ENCODE results near the gene SNX2.
A peak's percentile ranks its signal among the peaks of the same experiment; 100 is the strongest.
"Not testable (repeated sequence)": the region's sequence is repeated elsewhere in the genome, so short reads cannot be mapped to it uniquely, and the experiment has no call there.

Gene SNX2, protein sequence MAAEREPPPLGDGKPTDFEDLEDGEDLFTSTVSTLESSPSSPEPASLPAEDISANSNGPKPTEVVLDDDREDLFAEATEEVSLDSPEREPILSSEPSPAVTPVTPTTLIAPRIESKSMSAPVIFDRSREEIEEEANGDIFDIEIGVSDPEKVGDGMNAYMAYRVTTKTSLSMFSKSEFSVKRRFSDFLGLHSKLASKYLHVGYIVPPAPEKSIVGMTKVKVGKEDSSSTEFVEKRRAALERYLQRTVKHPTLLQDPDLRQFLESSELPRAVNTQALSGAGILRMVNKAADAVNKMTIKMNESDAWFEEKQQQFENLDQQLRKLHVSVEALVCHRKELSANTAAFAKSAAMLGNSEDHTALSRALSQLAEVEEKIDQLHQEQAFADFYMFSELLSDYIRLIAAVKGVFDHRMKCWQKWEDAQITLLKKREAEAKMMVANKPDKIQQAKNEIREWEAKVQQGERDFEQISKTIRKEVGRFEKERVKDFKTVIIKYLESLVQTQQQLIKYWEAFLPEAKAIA

DNA sequence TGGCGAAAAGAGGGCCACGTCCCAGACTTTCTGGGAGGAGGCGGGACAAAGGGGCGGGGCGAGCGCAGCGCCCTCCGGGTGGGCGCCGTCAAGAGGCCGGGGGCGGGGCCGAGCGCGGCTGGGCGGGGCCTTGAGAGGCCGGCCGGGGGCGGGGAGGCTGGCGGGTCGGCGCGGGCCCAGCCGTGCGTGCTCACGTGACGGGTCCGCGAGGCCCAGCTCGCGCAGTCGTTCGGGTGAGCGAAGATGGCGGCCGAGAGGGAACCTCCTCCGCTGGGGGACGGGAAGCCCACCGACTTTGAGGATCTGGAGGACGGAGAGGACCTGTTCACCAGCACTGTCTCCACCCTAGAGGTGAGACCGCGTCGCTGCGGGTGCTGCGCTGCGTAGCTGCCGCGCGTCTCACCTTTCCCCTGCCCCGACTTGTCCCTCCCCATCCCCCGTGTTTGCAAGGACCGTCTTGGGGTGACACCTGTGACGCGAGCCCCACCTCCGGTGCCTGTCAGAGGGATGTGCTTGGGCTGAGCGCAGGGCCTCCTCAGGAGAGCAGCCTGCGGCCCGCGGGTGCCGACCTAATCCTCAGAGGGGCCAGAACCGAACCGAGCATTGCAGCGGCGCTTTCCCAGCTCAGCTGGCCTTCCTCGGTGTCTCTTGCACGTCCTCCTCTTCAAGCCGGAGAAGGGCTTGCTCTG, at the start of gene SNX2:
SNX2 (plus strand) TSS at position 220 of the 689 bp plus-strand sequence; CDS start at position 244, 24 bp downstream.
- DNase-seq (ENCODE audit: low read depth), result peak; percentile 80

DNA sequence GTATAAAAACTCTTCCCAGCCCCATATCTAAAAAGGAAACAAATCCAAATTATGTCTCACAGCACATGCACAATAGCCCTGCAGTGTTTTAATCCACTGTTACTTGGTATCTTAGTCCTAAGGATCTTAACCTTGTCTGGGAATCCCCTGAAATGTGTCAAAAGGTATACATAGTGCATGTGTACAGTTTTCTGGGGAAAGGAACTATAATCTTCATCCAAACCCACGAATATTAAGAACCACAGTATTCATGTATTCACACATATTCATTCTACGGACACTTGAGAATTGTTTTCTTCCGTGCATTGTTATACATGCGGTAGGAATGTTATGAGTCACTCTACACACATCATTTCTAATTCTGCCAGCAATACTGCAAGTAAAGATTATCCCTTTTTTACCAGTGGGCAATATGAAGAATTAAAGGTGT, 47.8 kb upstream of the SNX2 start:
- no peak for DNase-seq (ENCODE audit: low read depth)

DNA sequence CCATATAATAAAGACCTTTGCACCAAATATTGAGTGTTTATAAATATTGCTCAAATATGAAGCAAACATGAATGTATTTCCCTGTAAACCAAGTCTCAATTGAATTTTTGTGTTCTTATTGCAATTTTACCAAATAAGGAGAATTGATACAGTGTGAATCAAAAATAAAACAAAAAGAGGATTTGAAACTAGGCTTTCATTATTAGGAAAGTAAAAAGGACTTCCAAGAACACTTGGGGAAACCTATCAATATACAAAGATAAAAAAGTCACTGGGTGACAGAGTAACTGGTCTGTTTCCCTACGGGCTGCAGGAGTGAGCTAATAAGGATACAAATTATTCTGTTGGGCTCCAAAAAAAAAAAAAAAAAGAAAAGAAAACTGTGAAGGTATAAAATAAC, 44.8 kb upstream of the SNX2 start:
- no peak for DNase-seq (ENCODE audit: low read depth)

DNA sequence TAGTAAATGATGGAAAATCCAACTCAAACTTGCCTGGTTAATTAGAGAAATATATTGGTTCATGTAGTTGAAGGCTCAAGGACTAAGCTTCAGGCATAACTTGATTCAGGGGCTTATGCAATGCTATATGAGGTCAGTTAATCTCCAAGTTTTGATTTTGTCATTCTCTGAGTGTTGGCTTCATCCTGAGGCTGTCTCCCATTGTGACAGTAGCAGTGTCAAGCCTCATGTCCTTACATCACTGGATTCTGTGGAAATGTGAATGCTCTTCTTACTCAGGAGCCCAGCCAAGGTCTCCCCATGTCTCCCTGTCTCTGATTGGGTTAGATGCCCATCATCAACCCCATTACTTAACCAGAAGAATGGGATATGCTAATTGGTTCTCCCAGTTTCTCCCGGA, 44.4 kb upstream of the SNX2 start:
- no peak for DNase-seq (ENCODE audit: low read depth)

DNA sequence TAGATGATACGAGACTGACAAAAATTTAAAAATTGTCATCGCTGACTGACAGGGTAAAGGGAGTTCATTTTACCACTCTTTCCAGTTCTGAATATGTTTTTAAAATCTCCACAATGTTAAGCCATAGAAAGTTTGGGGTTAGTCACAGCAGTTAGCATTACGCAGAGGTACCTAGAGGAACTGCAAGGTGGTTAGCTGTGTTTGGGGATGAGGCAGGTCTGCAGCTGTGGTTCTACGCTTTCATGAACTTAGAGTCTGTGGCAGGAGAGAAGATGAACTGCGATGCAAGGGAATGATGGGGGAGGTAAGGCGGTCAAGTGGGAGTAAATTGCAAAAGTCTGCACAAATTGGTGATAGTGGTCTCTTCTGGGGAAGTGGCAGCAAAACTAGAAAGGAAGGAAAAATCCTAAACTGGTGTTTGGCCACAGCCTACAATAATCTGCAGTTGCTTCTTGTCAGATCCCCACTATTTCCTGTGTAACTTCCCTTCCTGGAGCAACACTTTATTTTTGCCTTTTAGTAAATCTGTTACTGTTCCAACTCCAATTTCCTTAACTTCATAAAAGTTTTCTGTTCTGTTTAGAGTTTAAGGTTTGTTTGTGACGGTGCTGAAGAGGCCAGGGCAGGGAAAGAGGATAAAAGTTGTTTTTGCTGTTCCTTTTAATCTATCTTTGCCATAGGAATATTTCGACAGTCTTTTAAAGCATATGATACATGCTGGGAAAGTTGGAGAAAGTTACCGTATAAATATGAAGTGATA, 38.6 kb upstream of the SNX2 start:
- DNase-seq (ENCODE audit: low read depth), result no peak

DNA sequence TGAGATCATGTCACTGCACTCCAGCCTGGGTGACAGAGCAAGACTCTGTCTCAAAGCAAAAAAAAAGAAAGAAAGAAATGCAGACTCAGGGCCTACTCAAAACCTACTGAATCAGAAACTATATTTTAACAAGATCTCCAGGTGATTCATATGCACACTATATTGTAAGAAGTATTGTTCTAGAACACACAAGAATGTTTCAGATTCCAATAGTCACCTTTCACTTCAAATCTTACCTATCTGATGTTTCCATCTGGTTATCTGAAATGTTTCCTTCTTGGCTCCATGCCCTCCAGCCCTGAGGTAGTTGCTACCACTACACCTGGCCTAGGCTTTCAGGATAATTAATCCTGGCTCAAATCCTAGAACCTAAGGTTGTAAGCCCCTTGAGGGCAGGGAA, 36.8 kb upstream of the SNX2 start:
- no peak for DNase-seq (ENCODE audit: low read depth)

DNA sequence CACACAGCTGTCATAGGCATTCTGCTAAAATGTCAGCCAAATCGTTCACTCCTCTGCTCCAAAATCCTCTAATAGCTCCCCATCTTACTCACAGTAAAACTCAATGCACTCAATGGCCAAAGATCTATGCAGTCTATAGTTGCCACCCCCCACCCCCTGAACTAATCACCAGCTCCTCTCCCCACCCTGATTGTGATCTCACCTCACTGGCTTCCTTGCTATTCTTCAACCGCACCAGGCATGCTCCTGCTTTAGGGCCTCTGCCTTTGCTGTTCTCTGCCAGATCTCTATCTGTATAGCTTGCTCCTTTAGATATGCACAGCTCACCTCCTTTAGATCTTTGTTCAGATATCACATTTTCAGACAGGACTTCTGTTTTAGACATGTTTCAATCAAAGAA, 33.2 kb upstream of the SNX2 start:
- no peak for DNase-seq (ENCODE audit: low read depth)

DNA sequence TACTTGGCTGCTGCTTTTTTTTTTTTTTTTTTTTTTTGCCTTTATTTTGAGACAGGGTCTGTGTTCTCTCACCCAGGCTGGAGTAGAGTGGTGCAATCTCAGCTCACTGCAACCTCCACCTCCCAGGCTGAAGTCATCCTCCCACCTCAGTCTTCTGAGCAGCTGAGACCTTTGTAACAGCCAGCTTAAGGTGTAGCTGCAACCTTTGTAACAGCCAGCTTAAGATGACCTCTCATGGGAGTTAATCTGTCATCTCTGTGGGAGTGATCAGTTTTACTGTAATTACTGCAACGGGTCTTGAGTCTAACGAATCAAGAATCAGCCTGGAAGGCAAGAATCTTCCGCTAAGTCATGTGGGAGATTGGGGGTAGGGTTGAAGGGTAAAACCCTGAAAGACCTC, 31.6 kb upstream of the SNX2 start:
- DNase-seq (ENCODE audit: low read depth), result no peak

DNA sequence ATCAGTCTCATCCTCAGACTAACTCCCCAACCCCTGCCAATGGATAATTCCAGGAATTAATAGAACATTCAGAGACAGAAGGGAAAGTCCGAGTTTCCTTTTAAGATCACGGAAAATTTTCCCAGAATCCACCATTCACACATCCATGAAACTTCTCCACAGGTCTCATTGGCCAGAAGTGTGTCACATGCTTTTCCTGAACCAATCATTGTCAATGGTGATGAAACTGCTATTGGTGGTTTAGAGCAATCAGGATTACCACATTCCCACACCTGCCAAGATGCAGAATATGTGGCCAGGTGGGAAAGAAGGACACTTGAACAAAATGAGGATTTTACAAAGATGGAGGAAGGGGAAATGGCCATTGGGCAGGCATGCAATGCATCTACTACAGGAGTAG, 29.3 kb upstream of the SNX2 start:
- no peak for DNase-seq (ENCODE audit: low read depth)

DNA sequence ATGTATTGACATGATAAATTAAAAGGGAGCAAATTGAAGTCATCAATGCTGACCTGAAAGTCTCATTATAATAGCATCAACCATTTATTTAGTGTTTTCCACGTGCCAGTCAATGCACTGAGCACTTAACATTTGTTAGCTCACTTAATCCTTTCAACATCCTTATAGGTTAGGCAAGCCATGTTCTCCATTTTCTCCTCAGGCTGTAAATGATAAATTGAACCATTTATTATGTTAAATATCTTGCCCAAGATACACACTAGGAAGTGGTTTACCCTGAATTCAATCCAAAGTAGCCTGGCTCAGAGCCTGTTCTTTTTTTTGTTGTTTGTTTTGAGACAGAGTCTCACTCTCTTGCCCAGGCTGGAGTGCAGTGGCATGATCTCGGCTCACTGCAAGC, 25.0 kb upstream of the SNX2 start:
- no peak for DNase-seq (ENCODE audit: low read depth)

DNA sequence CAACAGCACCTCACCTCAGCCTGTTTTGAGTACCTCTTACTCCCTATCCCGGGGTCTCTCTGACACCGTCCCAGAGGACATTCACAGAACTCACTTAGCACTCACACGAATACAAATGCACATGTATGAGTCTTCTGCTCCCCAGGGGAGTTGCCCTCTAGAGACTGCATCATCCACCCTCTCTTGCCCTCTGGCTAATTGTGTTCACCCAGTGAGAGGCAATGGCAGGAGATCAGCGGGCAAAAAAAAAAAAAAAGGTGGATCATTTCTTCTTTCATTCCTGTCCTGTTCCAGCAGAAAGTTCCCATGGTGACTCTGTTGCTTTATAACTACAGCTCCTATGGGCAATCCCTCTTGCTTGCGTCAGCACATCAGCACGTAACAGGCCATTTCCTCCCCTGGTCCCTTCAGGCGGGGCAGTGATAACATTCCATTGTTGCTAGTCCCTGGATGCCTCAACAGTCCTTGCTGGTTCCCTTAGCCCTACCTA, 23.5 kb upstream of the SNX2 start:
- DNase-seq (ENCODE audit: low read depth), result no peak

DNA sequence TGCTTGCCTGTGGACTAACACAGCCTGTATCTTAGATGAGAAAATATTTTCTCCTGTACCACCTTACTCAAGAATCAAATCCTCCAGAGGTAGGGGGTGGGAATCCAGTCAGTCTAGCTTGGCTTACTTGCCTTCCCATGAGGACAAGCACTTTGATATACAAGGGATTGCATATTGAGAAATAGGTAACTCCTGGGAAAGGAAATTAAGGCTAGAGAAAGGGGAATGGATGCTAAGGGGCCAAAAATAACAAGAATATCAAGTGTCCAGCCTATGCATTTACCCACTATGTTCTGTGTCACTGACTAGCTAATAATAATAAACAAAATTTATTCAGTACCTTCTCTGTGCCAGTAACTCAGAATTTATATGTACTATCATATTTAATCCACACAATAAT, 21.4 kb upstream of the SNX2 start:
- no peak for DNase-seq (ENCODE audit: low read depth)

DNA sequence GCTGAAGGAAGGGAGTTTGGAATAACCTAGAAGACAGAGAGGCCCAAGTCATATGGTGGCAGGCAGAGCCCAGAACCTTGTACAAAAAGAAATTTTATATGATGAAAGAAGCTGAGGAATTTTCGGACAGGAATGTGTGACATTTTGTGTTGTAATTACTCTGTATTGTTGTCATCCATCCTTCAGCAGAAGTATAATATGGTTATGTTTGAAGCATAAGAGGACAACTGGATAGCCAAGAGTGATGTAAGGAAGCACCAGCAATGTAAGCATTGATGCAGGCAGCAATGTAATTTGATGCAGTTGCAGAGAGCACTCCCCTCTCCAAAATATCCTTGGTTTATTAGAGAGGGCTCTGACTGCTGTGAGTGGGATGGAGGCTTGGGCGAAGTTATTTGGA, 19.1 kb upstream of the SNX2 start:
- DNase-seq (ENCODE audit: low read depth), result no peak

DNA sequence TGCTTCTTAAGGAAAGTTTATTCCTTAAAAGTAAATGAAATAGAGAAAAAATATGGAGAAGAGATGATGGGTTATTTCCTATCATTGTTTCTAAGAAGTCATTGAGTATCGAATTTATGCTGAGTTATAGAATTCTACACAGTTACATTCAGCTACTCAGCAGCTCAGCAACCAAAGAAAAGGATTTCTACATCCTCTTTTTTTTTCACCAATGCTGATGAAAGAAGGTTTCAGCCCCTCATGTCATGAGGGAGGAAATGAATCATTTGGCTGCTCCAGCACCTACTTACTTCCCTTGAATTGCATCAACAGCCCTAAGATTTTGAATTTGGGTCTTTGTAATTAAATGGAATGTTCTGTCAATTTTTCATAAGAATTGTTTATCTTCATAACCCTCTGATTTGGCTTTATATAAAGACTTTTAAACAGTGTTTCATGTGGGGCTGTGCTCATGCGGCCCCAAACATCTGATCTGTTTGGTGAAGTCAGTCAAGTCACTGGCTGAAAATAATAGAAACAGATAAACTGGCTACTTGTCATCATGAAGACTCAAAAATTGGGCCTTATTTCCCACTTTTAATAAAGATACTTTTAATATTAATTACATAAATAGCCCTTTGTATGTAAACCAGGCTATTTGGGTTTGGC, 18.5 kb upstream of the SNX2 start:
- DNase-seq (ENCODE audit: low read depth), result no peak

DNA sequence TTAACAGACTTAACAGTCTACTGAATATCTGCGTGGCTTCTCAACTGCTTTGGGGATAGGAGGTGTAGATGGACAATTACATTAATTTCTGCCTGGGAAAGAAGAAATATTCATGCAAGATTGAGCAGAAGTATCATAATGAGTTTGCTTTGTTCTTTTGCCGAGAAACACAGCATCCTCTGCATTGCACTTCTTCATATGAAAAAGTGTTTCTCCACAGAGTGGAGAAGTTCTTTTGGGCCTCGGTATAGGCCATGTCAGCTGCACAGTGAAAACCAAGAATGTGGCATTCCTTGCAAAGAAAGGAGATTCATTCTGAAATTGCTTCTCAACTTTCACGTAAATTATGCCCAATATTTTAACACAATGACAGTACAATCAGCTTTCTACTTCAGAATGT, 17.6 kb upstream of the SNX2 start:
- DNase-seq (ENCODE audit: low read depth), result no peak

DNA sequence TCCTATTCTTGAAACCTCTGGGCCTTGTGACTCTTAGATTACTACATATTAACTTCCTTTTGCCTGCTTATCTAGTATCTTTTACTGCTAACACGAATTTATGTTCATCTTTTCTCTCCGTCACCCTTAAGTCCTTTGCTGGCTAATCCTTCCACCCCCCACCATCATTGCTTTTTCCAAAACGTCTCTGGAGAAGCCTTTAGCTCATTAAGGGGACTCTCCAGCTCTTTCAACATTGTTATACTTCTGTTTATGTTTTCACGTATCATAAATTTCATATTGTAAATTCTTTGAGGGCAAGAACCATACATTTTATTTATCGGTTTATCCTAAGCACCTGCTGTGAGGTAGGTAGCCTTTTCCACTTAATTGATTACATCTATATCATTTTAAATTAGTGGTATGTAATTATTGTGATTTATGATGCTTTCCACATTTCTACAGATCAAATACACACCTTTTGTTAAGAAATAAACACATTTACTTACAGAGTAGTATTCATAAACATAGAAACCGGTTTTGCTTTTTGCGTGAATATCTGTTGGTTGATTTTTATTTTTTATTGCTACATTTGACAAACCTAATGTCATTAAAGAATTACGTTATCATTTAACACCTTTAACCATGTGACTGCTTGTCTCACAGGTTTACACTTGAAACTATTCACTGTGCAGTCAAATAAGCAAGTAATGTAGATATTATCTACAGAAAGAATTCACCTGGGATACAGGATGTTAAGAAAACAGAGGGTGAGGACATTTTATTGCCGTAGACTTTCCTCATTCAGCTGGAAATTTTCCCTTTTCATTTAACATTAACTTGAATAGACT, 15.4 kb upstream of the SNX2 start:
- no peak for DNase-seq (ENCODE audit: low read depth)

DNA sequence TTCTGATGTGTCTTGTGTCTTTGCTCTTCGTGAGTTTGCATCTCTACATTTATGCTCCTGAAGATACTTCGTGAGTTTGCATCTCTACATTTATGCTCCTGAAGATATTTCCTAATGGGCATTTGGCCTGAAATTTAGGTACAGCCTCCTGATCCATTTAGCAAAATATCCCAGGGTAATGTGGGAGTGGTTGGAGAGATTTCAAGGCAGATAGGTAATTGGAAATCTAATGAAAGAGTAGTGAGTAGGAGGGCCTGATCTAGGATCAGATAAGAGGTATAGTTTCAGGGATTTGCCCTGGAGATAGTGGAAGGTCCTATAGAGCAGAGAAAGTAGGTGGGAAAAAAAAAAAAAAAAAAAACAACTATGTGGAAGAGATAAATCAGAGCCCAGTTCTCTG, 14.6 kb upstream of the SNX2 start:
- DNase-seq (ENCODE audit: low read depth), result no peak

DNA sequence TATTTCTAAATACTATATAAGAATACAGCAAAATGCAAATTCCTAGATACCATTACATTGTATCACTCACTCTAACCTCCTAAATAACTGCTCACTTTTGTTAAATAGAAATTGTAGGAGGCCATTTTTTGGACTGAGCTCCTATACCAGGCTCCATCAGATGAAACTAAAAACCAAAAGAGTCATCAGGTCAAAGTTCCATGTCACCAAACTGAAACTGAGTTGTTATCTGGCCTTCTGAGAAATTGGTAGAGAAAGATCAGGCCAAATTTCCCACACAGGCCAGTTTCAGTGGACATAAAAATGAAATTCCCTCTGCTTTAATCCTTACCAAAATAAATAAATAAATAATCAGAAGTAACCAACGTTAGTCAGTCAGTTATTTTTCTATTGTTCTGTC, 13.8 kb upstream of the SNX2 start:
- DNase-seq (ENCODE audit: low read depth), result no peak

DNA sequence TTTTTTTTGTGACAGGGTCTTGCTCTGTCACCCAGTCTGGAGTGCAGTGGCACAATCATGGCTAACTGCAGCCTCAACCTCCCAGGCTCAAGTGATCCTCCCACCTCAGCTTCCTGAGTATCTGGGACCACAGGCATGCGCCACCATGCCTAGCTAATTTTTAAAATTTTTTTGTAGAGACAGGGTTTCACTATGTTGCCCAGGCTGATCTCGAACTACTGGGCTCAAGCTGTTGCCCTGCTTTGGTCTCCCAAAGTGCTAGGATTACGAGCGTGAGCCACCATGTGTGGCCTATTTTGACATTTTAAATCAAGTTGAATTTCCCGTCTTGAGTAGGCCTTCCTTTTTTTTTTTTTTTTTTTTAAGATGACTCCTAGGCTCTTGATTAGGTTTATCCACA, 13.0 kb upstream of the SNX2 start:
- not testable (repeated sequence) for DNase-seq (ENCODE audit: low read depth)

DNA sequence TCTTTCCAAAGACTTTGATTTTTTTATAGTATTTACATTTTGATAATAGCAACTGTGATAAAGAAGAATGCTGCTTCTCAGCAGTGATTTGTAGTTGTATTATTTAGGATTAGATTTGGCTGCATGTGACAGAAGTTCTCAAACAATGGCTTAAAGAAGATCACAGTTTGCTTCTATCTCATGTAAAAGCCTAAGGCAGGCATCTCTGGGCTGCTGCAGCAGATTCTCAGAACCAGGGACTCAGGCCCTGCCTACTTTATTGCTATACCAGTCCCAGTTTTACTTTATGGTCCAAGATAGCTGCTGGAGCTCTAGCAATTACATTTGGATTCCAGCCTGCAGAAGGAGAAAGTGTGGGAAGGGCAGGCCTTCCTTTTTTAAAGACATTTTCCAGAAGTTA, 8.8 kb upstream of the SNX2 start:
- DNase-seq (ENCODE audit: low read depth), result no peak

DNA sequence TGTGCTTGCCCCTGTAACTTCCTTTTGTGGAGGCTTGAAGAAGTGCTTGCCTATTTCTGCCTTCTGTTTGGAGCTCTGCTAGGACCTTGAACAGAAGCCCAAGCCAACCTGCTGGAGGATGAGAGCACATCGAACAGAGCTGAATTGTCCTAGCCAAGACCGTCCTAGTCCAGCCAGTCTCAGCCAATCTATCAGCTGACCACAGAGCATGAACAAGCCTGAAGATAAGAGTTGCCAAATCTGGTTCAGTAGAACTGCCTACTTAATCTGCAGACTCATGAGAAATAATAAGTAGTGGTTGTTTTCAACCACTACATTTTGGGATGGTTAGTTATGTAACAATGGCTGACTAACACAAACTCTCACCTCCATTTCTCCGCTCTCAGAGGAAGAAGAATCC, 4.4 kb upstream of the SNX2 start:
- no peak for DNase-seq (ENCODE audit: low read depth)
